ENCODE measurements around the gene GOLGA6L10. TPM values are rescaled to one million over a fixed set of nuclear protein-coding genes. Genes with fewer than 3 reads are reported as not detected.
"Not testable (repeated sequence)": the region's sequence is repeated elsewhere in the genome, so short reads cannot be mapped to it uniquely, and the experiment has no call there.

The GOLGA6L10 gene
- total and polyA plus RNA-seq, 2 of the 4 experiments (the other 2 are of a cell fraction), result under 0.01 to 0.79 TPM

GRCh38 chr15:82342632-82343374 is 6.5 kb downstream of the GOLGA6L10 start:
- H2BK120ac ChIP-seq (ENCODE audit: low read depth, low read length); H3K18ac ChIP-seq (ENCODE audit: low read depth, low read length); H3K9me3 ChIP-seq (ENCODE audit: control insufficient read depth, insufficient read depth, low read length); POLR2A ChIA-PET (ENCODE audit: unreplicated experiment); H3K27ac ChIP-seq (ENCODE audit: insufficient read depth, low read length); H2BK20ac ChIP-seq (ENCODE audit: low read depth, low read length); H4K5ac ChIP-seq (ENCODE audit: low read depth, low read length); CTCF ChIA-PET; H2AK5ac ChIP-seq (ENCODE audit: low read depth, low read length); H4K91ac ChIP-seq (ENCODE audit: insufficient read depth, low read depth, low read length); H3K23ac ChIP-seq (ENCODE audit: low read depth, low read length); H3K36me3 ChIP-seq (ENCODE audit: control insufficient read depth, insufficient read depth, low read length); H2AFZ ChIP-seq (replicated peaks; ENCODE audit: low read length, poor library complexity); H2BK15ac ChIP-seq (ENCODE audit: low read depth, low read length); ATAC-seq (ENCODE audit: low read depth); H4K20me1 ChIP-seq (ENCODE audit: insufficient read depth, low read length); H3K9me1 ChIP-seq (ENCODE audit: insufficient read depth, low read length); intact Hi-C loops (cut with micrococcal nuclease); H3K79me1 ChIP-seq (ENCODE audit: low read depth in 1 of 2, low read length in 2 of 2); H3K56ac ChIP-seq (ENCODE audit: extremely low read depth, insufficient read depth, low read length); H3K9ac ChIP-seq (ENCODE audit: low read depth, low read length); H2AK9ac ChIP-seq (replicated peaks; ENCODE audit: low read depth, low read length, poor library complexity); dilution Hi-C loops (cut with HindIII; ENCODE audit: low sequenced_read_pairs, unreplicated experiment); H3K4ac ChIP-seq (ENCODE audit: low read depth, low read length); DNase-seq; H3K4me3 ChIP-seq (ENCODE audit: insufficient read depth, low read depth, low read length); H3K4me2 ChIP-seq (ENCODE audit: low read depth, low read length); H4K8ac ChIP-seq (ENCODE audit: low read depth in 2 of 2, low read length in 2 of 2); H2BK5ac ChIP-seq (ENCODE audit: low read depth, low read length, poor library complexity, severe bottlenecking); H3K27me3 ChIP-seq (ENCODE audit: control insufficient read depth, insufficient read depth, low read length); BruUV-seq (replicated peaks); H3K4me1 ChIP-seq (ENCODE audit: control insufficient read depth, insufficient read depth, low read length); H3K14ac ChIP-seq (replicated peaks; ENCODE audit: low read depth, low read length); in situ Hi-C loops (cut with MboI; ENCODE audit: low sequenced_read_pairs): not testable (repeated sequence)
- peak; percentile 8; the same call in 1 of the 2 replicates for TF ChIP-seq RAD21 (IDR thresholded peaks at IDR 0.05; ENCODE audit: low read length)
- WGBS, 2 experiments (ENCODE audit: extremely low coverage in 2 of 2, insufficient read length in 1 of 2), result no CpG with 5 or more reads among the region's 11 CpGs

GRCh38 chr15:82338573-82338972 is 10.7 kb downstream of the GOLGA6L10 start:
- H2AFZ ChIP-seq (replicated peaks; ENCODE audit: low read length, poor library complexity); H3K9ac ChIP-seq (ENCODE audit: low read depth, low read length); H3K79me1 ChIP-seq (ENCODE audit: low read depth in 1 of 2, low read length in 2 of 2); H4K8ac ChIP-seq (ENCODE audit: low read depth in 2 of 2, low read length in 2 of 2); intact Hi-C loops (cut with micrococcal nuclease); CTCF ChIA-PET; H3K4ac ChIP-seq (ENCODE audit: low read depth, low read length); H2BK5ac ChIP-seq (ENCODE audit: low read depth, low read length, poor library complexity, severe bottlenecking); H3K27me3 ChIP-seq (ENCODE audit: control insufficient read depth, insufficient read depth, low read length); in situ Hi-C loops (cut with MboI; ENCODE audit: low sequenced_read_pairs); H3K23ac ChIP-seq (ENCODE audit: low read depth, low read length); H3K4me3 ChIP-seq (ENCODE audit: insufficient read depth, low read depth, low read length); H4K91ac ChIP-seq (ENCODE audit: insufficient read depth, low read depth, low read length); H4K5ac ChIP-seq (ENCODE audit: low read depth, low read length); ATAC-seq (ENCODE audit: low read depth); H3K9me1 ChIP-seq (ENCODE audit: insufficient read depth, low read length); H4K20me1 ChIP-seq (ENCODE audit: insufficient read depth, low read length); H3K9me3 ChIP-seq (ENCODE audit: control insufficient read depth, insufficient read depth, low read length); H3K27ac ChIP-seq (ENCODE audit: insufficient read depth, low read length); BruUV-seq (replicated peaks); H2BK120ac ChIP-seq (ENCODE audit: low read depth, low read length); H3K14ac ChIP-seq (replicated peaks; ENCODE audit: low read depth, low read length); H3K56ac ChIP-seq (ENCODE audit: extremely low read depth, insufficient read depth, low read length); H3K18ac ChIP-seq (ENCODE audit: low read depth, low read length); H3K4me1 ChIP-seq (ENCODE audit: control insufficient read depth, insufficient read depth, low read length); dilution Hi-C loops (cut with HindIII; ENCODE audit: low sequenced_read_pairs, unreplicated experiment); H2BK15ac ChIP-seq (ENCODE audit: low read depth, low read length); DNase-seq; POLR2A ChIA-PET (ENCODE audit: unreplicated experiment); H3K36me3 ChIP-seq (ENCODE audit: control insufficient read depth, insufficient read depth, low read length); H3K4me2 ChIP-seq (ENCODE audit: low read depth, low read length); H2AK5ac ChIP-seq (ENCODE audit: low read depth, low read length); H2BK20ac ChIP-seq (ENCODE audit: low read depth, low read length); H2AK9ac ChIP-seq (replicated peaks; ENCODE audit: low read depth, low read length, poor library complexity): not testable (repeated sequence)
- WGBS, 2 experiments (ENCODE audit: extremely low coverage in 2 of 2, insufficient read length in 1 of 2), result 80% methylated on average over 1 of the region's 8 CpGs; no CpG with 5 or more reads in 1 of the 2 experiments
